Caco-2 (cell line): ENCODE measurements around the gene IGSF9B. TPM values are rescaled to one million over a fixed set of nuclear protein-coding genes. Genes with fewer than 3 reads are reported as not detected.

Source experiments
- BruUV-seq: library from RNA; stranded (reverse); fragments of 400-500 nt; replicated peaks from 2 replicates; lab custom pipeline; 2021; lab: Mats Ljungman, UMichigan
- CTCF ChIA-PET: fragments of 300-600 bp; sonication (Branson Sonifier 250); formaldehyde crosslinking; loops from one replicate; lab custom pipeline; 2022; ENCODE audit warnings: antibody characterized with exemption; lab: Charles Lee
- POLR2A ChIA-PET: fragments of 300-600 bp; sonication (Branson Sonifier 250); formaldehyde crosslinking; loops from one replicate; lab custom pipeline; 2022; ENCODE audit warnings: antibody characterized with exemption; lab: Charles Lee
- DNase-seq, 2 experiments: peaks; one replicate each; pipeline versions ENCODE4 v3.0.0 to v3.0.0-alpha.2; 2020 to 2022
- H3K27me3 ChIP-seq: replicated peaks from 2 replicates; pipeline ENCODE4 v1.6.0; 2011; ENCODE audit warnings: low read length; ENCODE audit not compliant: control insufficient read depth, insufficient read depth
- H3K36me3 ChIP-seq: 2 replicates; pipeline ENCODE4 v1.5.1; 2011; ENCODE audit warnings: low read length; ENCODE audit not compliant: control insufficient read depth, insufficient read depth
- H3K4me1 ChIP-seq: fragments of 250-450 bp; sonication (Bioruptor Pico); 2 replicates; pipeline ENCODE4 v1.5.1; 2020; ENCODE audit warnings: mild to moderate bottlenecking
- H3K4me3 ChIP-seq: 2 replicates; pipeline ENCODE4 v1.5.1; 2011; ENCODE audit warnings: low read depth, mild to moderate bottlenecking, control low read depth, low read length
- H3K9me3 ChIP-seq: fragments of 250-450 bp; sonication (Bioruptor Pico); 2 replicates; pipeline ENCODE4 v1.5.1; 2020; ENCODE audit warnings: mild to moderate bottlenecking, moderate library complexity
- H3K27ac Mint-ChIP-seq: one replicate; pipeline ENCODE4 v1.8.0; 2022; ENCODE audit warnings: mixed read lengths; ENCODE audit not compliant: unreplicated experiment
- H3K27me3 Mint-ChIP-seq: one replicate; pipeline ENCODE4 v1.8.0; 2022; ENCODE audit warnings: mixed read lengths; ENCODE audit not compliant: insufficient read depth, unreplicated experiment
- H3K36me3 Mint-ChIP-seq: one replicate; pipeline ENCODE4 v1.8.0; 2022; ENCODE audit warnings: mild to moderate bottlenecking, mixed read lengths; ENCODE audit not compliant: insufficient read depth, unreplicated experiment
- H3K4me1 Mint-ChIP-seq: one replicate; pipeline ENCODE4 v1.8.0; 2022; ENCODE audit warnings: low read depth, mixed read lengths; ENCODE audit not compliant: unreplicated experiment
- H3K4me3 Mint-ChIP-seq: one replicate; pipeline ENCODE4 v1.8.0; 2022; ENCODE audit warnings: mild to moderate bottlenecking, moderate library complexity, mixed read lengths; ENCODE audit not compliant: unreplicated experiment
- H3K9me3 Mint-ChIP-seq: one replicate; pipeline ENCODE4 v1.8.0; 2022; ENCODE audit warnings: mixed read lengths; ENCODE audit not compliant: unreplicated experiment
- intact Hi-C: fragments of 100-400 bp; cut with micrococcal nuclease; formaldehyde crosslinking; loops from one replicate; pipeline ENCODE4 v1.10.0; 2022; ENCODE audit not compliant: unreplicated experiment
- total RNA-seq: library from RNA; stranded (reverse); gene quantifications from 2 replicates; pipeline ENCODE4 v1.2.3, GENCODE V29; 2022
- TF ChIP-seq, protein P1 (sequence below), 2 experiments: fragments of 200-600 bp in 1 of 2; IDR thresholded peaks; 1 replicate in 1 of 2; 2 replicates in 1 of 2; pipeline versions ENCODE4 v1.5.1 to v1.8.0; 2011 to 2022; ENCODE audit warnings: antibody characterized with exemption in 1 of 2, control low read depth in 1 of 2, inconsistent platforms in 1 of 2, low read depth in 1 of 2, low read length in 1 of 2, mild to moderate bottlenecking in 1 of 2, moderate library complexity in 1 of 2; ENCODE audit not compliant: insufficient read depth in 1 of 2, severe bottlenecking in 1 of 2, unreplicated experiment in 1 of 2

IGSF9B gene
- total RNA-seq, 1 experiment from 2014 or later, result 4.2 TPM

DNA sequence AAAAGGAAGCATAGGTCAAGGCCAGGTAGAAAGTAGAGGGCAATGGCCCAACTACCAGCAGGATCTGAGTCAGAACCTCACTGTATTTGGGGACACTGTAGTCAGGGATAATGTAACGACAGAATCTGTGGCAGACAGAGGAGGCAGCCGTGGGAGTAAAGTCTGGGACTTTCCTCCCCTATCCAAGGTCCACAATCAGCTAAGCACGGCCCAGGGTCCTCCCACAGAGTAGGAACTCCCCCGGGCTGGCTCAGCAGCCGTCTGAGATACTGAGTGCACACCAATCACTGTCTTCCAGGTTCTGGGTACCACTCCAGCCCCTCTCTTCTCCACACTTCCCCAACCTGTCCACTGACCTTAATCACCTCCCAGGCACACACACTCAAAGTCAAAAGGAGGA, 3.2 kb downstream of the IGSF9B start:
- TF ChIP-seq, protein P1, sequence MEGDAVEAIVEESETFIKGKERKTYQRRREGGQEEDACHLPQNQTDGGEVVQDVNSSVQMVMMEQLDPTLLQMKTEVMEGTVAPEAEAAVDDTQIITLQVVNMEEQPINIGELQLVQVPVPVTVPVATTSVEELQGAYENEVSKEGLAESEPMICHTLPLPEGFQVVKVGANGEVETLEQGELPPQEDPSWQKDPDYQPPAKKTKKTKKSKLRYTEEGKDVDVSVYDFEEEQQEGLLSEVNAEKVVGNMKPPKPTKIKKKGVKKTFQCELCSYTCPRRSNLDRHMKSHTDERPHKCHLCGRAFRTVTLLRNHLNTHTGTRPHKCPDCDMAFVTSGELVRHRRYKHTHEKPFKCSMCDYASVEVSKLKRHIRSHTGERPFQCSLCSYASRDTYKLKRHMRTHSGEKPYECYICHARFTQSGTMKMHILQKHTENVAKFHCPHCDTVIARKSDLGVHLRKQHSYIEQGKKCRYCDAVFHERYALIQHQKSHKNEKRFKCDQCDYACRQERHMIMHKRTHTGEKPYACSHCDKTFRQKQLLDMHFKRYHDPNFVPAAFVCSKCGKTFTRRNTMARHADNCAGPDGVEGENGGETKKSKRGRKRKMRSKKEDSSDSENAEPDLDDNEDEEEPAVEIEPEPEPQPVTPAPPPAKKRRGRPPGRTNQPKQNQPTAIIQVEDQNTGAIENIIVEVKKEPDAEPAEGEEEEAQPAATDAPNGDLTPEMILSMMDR (IDR thresholded peaks at IDR 0.05; ENCODE audit: insufficient read depth in 1 of 2, low read depth in 1 of 2, low read length in 1 of 2, severe bottlenecking in 1 of 2, unreplicated experiment in 1 of 2), result no peak
- H3K4me3 Mint-ChIP-seq, result no peak overlapping the region
- H3K4me1 ChIP-seq, result 0 out of 2 replicates have a peak, but pooled peaks cover 6% of the 10 kb centered on the region
- no peak for DNase-seq
- H3K9me3 Mint-ChIP-seq, result no peaks in the 10 kb centered on the region
- peaks cover 2% of the 10 kb centered on the region for H3K4me1 Mint-ChIP-seq
- BruUV-seq, result no TSS peak
- H3K9me3 ChIP-seq, result no peaks in the 10 kb centered on the region
- H3K4me3 ChIP-seq, result no peak overlapping the region
- H3K36me3 ChIP-seq, result no peaks in the 10 kb centered on the region
- no peaks in the 10 kb centered on the region for H3K36me3 Mint-ChIP-seq
- POLR2A ChIA-PET, result no interaction called here
- CTCF ChIA-PET, result no interaction called here
- peaks cover 4% of the 10 kb centered on the region for H3K27me3 ChIP-seq
- no peak overlapping the region for H3K27ac Mint-ChIP-seq
- intact Hi-C loops, result no loop called here
- peaks cover 22% of the 10 kb centered on the region for H3K27me3 Mint-ChIP-seq

DNA sequence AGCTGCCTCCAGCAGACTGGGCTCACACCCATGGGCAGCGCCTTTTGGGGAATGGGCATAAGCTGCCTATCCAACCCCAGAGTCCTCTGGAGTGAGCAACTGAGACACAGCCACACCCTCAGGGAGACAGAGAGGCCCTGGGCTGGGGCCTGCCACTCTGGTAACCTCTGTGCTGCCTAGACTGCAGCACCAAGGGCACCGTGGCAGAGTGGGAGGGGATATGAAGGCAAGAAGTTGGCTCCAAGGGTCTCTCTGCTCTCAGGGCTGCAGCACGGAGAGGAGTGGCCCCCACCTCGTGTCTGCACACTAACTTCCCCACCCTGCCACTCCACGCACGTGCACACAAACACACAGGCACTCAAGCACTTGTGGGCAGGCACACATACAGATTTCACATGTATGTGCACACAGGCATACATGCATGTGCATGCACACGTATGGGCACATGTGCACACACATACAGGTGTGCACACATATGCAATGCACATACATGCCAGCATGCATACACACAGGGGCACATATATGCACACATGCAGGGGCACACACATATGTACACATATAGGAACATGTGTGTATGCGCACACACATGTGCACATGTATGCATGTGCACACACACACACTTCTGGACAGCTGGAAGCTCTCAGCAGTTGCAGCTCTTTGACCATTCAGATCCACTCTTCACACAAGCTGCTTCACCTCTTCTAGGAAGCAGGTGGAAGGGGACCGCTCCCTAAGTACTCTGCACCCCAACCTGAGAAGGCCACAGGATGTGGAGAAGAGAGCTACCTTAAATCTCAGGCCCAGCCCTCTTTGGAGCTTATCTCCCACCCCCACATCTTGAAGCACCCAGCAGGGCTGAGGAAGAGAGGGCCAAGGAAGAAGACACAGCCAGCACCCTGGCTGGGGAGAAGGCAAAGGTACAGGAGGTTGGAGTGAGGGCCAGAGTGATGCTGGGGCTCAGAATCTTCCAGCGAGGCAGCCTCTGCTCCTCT, 4.3 kb downstream of the IGSF9B start:
- H3K36me3 Mint-ChIP-seq, result no peaks in the 10 kb centered on the region
- ChIA-PET POLR2A (no interaction called here), CTCF (no interaction called here)
- Histone ChIP-seq H3K4me1 (0 out of 2 replicates have a peak, but pooled peaks cover 3% of the 10 kb centered on the region), H3K4me3 (no peak overlapping the region), H3K36me3 (no peaks in the 10 kb centered on the region), H3K9me3 (no peaks in the 10 kb centered on the region), H3K27me3 (peaks cover 4% of the 10 kb centered on the region)
- H3K9me3 Mint-ChIP-seq, result no peaks in the 10 kb centered on the region
- H3K27ac Mint-ChIP-seq, result no peak overlapping the region
- peaks cover 19% of the 10 kb centered on the region for H3K27me3 Mint-ChIP-seq
- BruUV-seq, result no TSS peak
- peaks cover 12% of the 10 kb centered on the region for H3K4me1 Mint-ChIP-seq
- TF ChIP-seq, protein P1 (IDR thresholded peaks at IDR 0.05; ENCODE audit: insufficient read depth in 1 of 2, low read depth in 1 of 2, low read length in 1 of 2, severe bottlenecking in 1 of 2, unreplicated experiment in 1 of 2), result no peak
- no peak overlapping the region for H3K4me3 Mint-ChIP-seq
- intact Hi-C loops, result no loop called here
- no peak for DNase-seq

DNA sequence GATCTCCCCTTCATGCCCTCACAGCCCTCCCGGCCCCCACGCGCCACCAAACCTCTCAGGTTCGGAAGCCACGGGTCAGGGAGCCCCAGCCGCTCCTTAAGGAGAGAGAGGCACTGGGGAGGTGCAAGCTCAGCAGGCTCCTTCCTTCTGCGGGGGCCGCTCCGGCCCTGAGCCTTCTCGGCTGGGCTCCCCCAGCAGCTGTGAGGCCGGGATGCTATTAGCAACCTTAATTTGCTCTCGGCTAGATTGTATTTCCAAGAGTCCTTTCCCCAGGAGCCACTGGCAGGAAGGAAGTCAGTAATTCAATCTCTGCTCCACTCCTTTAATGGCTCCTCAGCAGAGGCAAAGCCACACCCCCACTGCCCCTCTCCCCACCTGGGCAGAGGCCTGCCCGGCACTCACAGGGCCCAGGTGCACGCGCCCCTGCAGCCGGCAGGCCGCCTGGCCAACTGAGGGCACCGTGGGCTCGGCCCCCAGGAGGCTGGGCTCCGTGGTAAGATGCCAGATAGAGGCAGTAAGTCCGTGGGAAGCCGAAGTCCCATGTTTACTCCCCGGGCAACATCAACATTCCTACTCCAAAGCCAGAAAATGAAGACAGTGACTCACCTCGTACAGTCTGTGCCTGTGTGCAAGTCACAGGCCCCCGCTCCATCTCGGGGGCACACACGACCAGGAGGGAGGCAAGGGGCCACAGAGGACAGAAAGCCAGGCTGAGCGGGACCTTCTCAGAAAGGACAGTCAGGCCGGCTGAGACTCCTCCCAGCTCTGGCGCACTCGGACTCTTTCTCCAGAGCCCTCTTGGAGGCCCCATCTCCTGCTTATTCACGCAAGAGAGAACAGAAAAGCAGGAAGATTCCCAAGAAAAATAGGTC, 5.2 kb downstream of the IGSF9B start:
- Histone ChIP-seq H3K9me3 (no peaks in the 10 kb centered on the region), H3K27me3 (peaks cover 4% of the 10 kb centered on the region), H3K4me1 (no peaks in the 10 kb centered on the region), H3K36me3 (no peaks in the 10 kb centered on the region), H3K4me3 (no peak overlapping the region)
- BruUV-seq, result no TSS peak
- POLR2A ChIA-PET, result no interaction called here
- Mint-ChIP-seq H3K4me1 (peaks cover 14% of the 10 kb centered on the region), H3K9me3 (no peaks in the 10 kb centered on the region), H3K4me3 (no peak overlapping the region), H3K27me3 (peaks cover 19% of the 10 kb centered on the region), H3K36me3 (no peaks in the 10 kb centered on the region), H3K27ac (no peak overlapping the region)
- TF ChIP-seq, protein P1 (IDR thresholded peaks at IDR 0.05; ENCODE audit: insufficient read depth in 1 of 2, low read depth in 1 of 2, low read length in 1 of 2, severe bottlenecking in 1 of 2, unreplicated experiment in 1 of 2), result no peak
- intact Hi-C loops, result no loop called here
- CTCF ChIA-PET, result no interaction called here
- no peak for DNase-seq
